Astrocyte of the cerebellum (primary cell): ENCODE results near the gene GRAMD4.
"Not testable (repeated sequence)": the region's sequence is repeated elsewhere in the genome, so short reads cannot be mapped to it uniquely, and the experiment has no call there.

Experiments used
- DNase-seq: peaks from one replicate; pipeline ENCODE4 v3.0.0-alpha.2; 2011; ENCODE audit warnings: low read depth
- H3K4me3 ChIP-seq: 2 replicates; pipeline ENCODE4 v1.5.1; 2011; ENCODE audit warnings: mild to moderate bottlenecking, low read depth, low read length, moderate library complexity
- CTCF ChIP-seq: IDR thresholded peaks from 2 replicates; pipeline ENCODE4 v1.5.1; 2012; ENCODE audit warnings: low read length, low read depth, moderate library complexity, mild to moderate bottlenecking; ENCODE audit errors: missing control alignments
- in situ Hi-C: cut with HindIII; loops from 2 replicates; pipeline ENCODE4 v1.10.0; 2017; ENCODE audit warnings: low sequenced_read_pairs

Gene GRAMD4

GRCh38 chr22:46646531-46647215 is 26.5 kb downstream of the GRAMD4 start:
- TF ChIP-seq CTCF: no peak
- no peak for DNase-seq
- in situ Hi-C loops: no loop called here
- H3K4me3 ChIP-seq: no peak overlapping the region

GRCh38 chr22:46648225-46648820 is 28.1 kb downstream of the GRAMD4 start:
- DNase-seq, in situ Hi-C loops, H3K4me3 ChIP-seq: not testable (repeated sequence)

DNA sequence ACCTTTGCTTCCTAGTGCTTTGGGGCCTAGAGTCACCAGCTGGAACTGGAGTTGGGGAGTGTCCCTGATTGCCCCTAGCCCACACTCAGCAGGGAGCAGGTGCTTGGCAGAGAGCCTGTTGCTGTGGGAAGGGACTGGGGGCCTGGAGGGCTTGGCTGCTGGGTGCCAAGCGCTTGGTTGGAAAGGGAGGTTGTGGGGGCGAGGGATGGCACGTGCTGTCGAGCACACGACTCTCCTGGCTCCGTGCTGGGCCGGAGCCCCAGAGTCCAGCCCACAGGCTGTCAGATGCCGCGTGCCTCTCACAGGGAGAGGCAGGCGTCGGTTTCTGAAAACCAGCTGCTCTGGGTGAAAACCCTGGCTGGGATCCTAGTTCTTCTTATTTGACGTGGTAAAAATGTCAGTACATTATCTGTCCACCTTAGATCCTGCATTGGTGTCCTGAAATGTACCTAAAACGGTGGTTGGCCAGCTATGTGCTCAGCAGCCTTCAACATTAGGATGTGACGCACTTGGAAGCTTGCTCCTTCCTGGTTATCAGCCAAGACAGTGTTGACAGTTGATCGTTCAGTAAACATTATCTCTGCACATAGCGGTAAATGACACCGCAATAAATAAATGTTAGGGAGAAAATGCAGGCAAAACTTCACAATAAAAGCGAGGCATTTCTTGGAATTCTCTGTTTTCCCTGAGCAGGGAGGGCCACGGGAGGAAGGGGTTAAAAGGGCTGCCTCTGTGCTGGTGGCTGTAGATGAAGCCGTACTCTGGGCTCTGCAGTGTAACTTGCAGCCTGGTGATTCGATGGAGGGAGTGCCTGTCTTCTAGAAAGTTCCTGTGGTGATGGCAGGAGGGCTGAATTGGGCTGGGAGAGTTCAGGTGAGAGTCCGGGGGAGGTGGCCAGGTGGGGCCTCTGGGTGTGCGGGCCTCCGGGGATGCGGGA is 29.2 kb downstream of the GRAMD4 start:
- in situ Hi-C loops: no loop called here
- H3K4me3 ChIP-seq: no peak overlapping the region
- TF ChIP-seq CTCF: no peak
- no peak for DNase-seq

DNA sequence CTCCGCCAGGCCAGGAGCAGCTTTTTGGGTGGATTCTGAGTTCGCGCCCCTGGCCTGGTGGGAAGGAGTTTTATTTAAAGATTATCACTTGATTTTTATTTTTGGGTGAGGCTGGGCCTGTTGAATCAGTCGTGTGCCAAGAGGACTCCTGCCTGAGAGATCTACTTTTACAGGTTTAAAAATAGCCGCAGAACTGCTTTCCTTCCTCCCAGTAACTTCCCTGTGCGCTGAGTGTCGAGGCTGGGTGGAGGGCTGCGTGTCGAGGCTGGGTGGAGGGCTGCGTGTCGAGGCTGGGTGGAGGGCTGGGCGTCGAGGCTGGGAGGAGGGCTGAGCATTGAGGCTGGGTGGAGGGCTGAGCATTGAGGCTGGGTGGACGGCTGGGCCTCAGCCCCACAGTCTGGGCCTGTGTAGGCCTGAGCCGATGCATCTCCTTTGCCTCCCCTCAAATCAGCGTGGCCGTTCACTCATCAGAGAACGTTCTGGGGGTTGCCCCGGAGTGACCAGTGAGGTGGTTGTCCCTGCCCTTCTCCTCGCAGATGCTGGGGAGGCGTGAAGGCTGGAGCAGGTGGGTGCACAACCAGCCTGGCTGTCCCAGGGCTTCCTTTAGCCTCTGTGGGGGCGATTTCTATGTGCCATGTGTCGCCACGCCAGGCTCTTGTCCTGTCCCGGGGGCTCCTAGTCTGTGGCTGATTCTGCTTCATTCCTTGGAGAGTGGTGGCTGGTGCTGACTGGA is 30.1 kb downstream of the GRAMD4 start:
- DNase-seq: no peak
- in situ Hi-C loops: no loop called here
- no peak for TF ChIP-seq CTCF
- no peak overlapping the region for H3K4me3 ChIP-seq

GRCh38 chr22:46651316-46651715 is 31.1 kb downstream of the GRAMD4 start:
- in situ Hi-C loops: no loop called here
- TF ChIP-seq CTCF: no peak
- DNase-seq: no peak
- H3K4me3 ChIP-seq: no peak overlapping the region

DNA sequence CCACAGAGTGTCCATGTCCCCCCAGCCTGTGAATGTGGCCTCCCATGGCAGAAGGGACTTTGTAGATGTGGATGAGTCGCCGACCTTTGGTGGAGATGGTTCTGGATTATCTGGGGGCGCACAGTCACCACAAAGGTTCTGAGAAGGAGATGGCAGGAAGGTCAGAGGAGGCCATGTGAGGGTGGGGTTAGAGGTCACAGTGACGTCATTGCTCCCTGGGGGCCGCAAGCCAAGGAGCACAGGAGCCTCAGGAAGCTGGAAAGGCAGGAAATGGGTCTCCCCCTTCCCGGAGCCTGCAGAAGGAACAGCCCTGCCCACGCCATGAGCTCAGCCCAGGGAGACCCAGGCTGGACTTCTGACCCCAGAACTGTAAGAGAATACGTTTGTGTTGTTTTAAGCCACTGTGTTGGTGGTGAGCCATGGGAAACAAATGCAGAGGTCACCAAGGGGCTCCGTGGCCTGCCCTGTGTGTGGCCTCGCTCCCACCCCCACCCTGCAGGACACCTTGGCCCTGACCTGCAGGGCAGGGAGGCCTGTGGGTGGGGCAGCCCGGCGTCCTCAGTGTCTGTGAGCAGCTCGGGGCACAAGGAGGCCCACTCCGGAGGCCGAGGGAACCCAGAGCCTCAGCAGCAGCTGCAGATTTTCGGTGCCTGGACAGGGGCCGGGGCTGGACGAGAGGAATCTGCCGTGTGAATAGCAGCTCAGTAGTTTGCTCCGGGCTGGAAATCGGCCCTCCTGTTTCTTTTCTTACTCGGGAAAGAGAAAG is 32.1 kb downstream of the GRAMD4 start:
- TF ChIP-seq CTCF: no peak
- no peak for DNase-seq
- no peak overlapping the region for H3K4me3 ChIP-seq
- in situ Hi-C loops: no loop called here
